ENCODE results near the gene MICAL3. TPM values are rescaled to one million over a fixed set of nuclear protein-coding genes. Genes with fewer than 3 reads are reported as not detected.

MICAL3 gene
- total RNA-seq, 2 experiments from 2014 or later = 30.3 to 31.4 TPM

GRCh38 chr22:17956630-17957029 is 67.7 kb downstream of the MICAL3 start:
- ChIA-PET CTCF (interaction anchor here (1.6 kb wide), 1 partner anchor 39 kb away, joined by 3 read pairs; no protein-coding TSS in a partner anchor), POLR2A (no interaction called here)
- DNase-seq = no peak
- Mint-ChIP-seq H3K36me3 (ENCODE audit: low read depth) (no peaks in the 10 kb centered on the region), H3K27ac (no peak overlapping the region), H3K4me1 (peaks cover 1% of the 10 kb centered on the region), H3K4me3 (no peak overlapping the region), H3K9me3 (no peaks in the 10 kb centered on the region), H3K27me3 (no peaks in the 10 kb centered on the region)

- Mint-ChIP-seq H3K27me3 (no peaks in the 10 kb centered on the region), H3K9me3 (no peaks in the 10 kb centered on the region)
- CTCF ChIA-PET = interaction anchor here (1.2 kb wide), 1 partner anchor 9 kb away, joined by 3 read pairs; no protein-coding TSS in a partner anchor
Measured at GRCh38 chr22:17955590-17956379, 68.6 kb downstream of the MICAL3 start.

GRCh38 chr22:17954860-17955587 is 69.3 kb downstream of the MICAL3 start:
- no peaks in the 10 kb centered on the region for H3K9me3 Mint-ChIP-seq
- no peak overlapping the region for H3K27ac Mint-ChIP-seq
- no peaks in the 10 kb centered on the region for H3K27me3 Mint-ChIP-seq
- peaks cover 1% of the 10 kb centered on the region for H3K4me1 Mint-ChIP-seq
- POLR2A ChIA-PET = no interaction called here
- DNase-seq = no peak
- H3K4me3 Mint-ChIP-seq = no peak overlapping the region
- H3K36me3 Mint-ChIP-seq (ENCODE audit: low read depth) = no peaks in the 10 kb centered on the region
- CTCF ChIA-PET = interaction anchor here (1.2 kb wide), 1 partner anchor 9 kb away, joined by 3 read pairs; no protein-coding TSS in a partner anchor

More at GRCh38 chr22:17955590-17956379, 68.6 kb downstream of the MICAL3 start:
- Mint-ChIP-seq H3K36me3 (ENCODE audit: low read depth) (no peaks in the 10 kb centered on the region), H3K27ac (no peak overlapping the region), H3K4me3 (no peak overlapping the region), H3K4me1 (peaks cover 1% of the 10 kb centered on the region)
- DNase-seq = no peak
- POLR2A ChIA-PET = no interaction called here

GRCh38 chr22:17954200-17954859 is 70.0 kb downstream of the MICAL3 start:
- CTCF ChIA-PET = no interaction called here
- no peaks in the 10 kb centered on the region for H3K9me3 Mint-ChIP-seq
- DNase-seq = no peak
- no peak overlapping the region for H3K27ac Mint-ChIP-seq
- H3K4me1 Mint-ChIP-seq = peaks cover 1% of the 10 kb centered on the region
- H3K36me3 Mint-ChIP-seq (ENCODE audit: low read depth) = no peaks in the 10 kb centered on the region
- POLR2A ChIA-PET = no interaction called here
- H3K4me3 Mint-ChIP-seq = no peak overlapping the region
- no peaks in the 10 kb centered on the region for H3K27me3 Mint-ChIP-seq

GRCh38 chr22:17953147-17953546 is 71.2 kb downstream of the MICAL3 start:
- DNase-seq = no peak
- H3K36me3 Mint-ChIP-seq (ENCODE audit: low read depth) = no peaks in the 10 kb centered on the region
- H3K27me3 Mint-ChIP-seq = no peaks in the 10 kb centered on the region
- peaks cover 1% of the 10 kb centered on the region for H3K4me1 Mint-ChIP-seq
- ChIA-PET CTCF (no interaction called here), POLR2A (no interaction called here)
- H3K4me3 Mint-ChIP-seq = no peak overlapping the region
- H3K9me3 Mint-ChIP-seq = no peaks in the 10 kb centered on the region
- no peak overlapping the region for H3K27ac Mint-ChIP-seq

GRCh38 chr22:17952273-17952801 is 72.0 kb downstream of the MICAL3 start:
- Mint-ChIP-seq H3K4me1 (no peaks in the 10 kb centered on the region), H3K27me3 (no peaks in the 10 kb centered on the region), H3K9me3 (no peaks in the 10 kb centered on the region), H3K36me3 (ENCODE audit: low read depth) (no peaks in the 10 kb centered on the region), H3K4me3 (no peak overlapping the region), H3K27ac (no peak overlapping the region)
- ChIA-PET CTCF (no interaction called here), POLR2A (no interaction called here)
- DNase-seq = no peak

GRCh38 chr22:17951315-17951714 is 73.0 kb downstream of the MICAL3 start:
- no peak for DNase-seq
- no peak overlapping the region for H3K4me3 Mint-ChIP-seq
- CTCF ChIA-PET = no interaction called here
- no peaks in the 10 kb centered on the region for H3K36me3 Mint-ChIP-seq (ENCODE audit: low read depth)
- H3K4me1 Mint-ChIP-seq = no peaks in the 10 kb centered on the region
- H3K27me3 Mint-ChIP-seq = no peaks in the 10 kb centered on the region
- H3K27ac Mint-ChIP-seq = no peak overlapping the region
- H3K9me3 Mint-ChIP-seq = no peaks in the 10 kb centered on the region
- POLR2A ChIA-PET = no interaction called here

- ChIA-PET CTCF (no interaction called here), POLR2A (no interaction called here)
- no peak for DNase-seq
- H3K36me3 Mint-ChIP-seq (ENCODE audit: low read depth) = no peaks in the 10 kb centered on the region
- H3K9me3 Mint-ChIP-seq = no peaks in the 10 kb centered on the region
- no peak overlapping the region for H3K4me3 Mint-ChIP-seq
- H3K4me1 Mint-ChIP-seq = no peaks in the 10 kb centered on the region
- H3K27ac Mint-ChIP-seq = no peak overlapping the region
- no peaks in the 10 kb centered on the region for H3K27me3 Mint-ChIP-seq
Measured at GRCh38 chr22:17950651-17951214, 73.6 kb downstream of the MICAL3 start.

GRCh38 chr22:17949642-17950473 is 74.5 kb downstream of the MICAL3 start:
- Mint-ChIP-seq H3K4me1 (no peaks in the 10 kb centered on the region), H3K4me3 (no peak overlapping the region), H3K36me3 (ENCODE audit: low read depth) (no peaks in the 10 kb centered on the region), H3K27me3 (no peaks in the 10 kb centered on the region), H3K27ac (no peak overlapping the region), H3K9me3 (no peaks in the 10 kb centered on the region)
- ChIA-PET CTCF (no interaction called here), POLR2A (interaction anchor here (0.8 kb wide), 1 partner anchor 13 kb away, joined by 3 read pairs; no protein-coding TSS in a partner anchor)
- DNase-seq = no peak

- H3K4me3 Mint-ChIP-seq = no peak overlapping the region
- no peaks in the 10 kb centered on the region for H3K9me3 Mint-ChIP-seq
- no peaks in the 10 kb centered on the region for H3K36me3 Mint-ChIP-seq (ENCODE audit: low read depth)
- no peaks in the 10 kb centered on the region for H3K4me1 Mint-ChIP-seq
- POLR2A ChIA-PET = no interaction called here
- H3K27ac Mint-ChIP-seq = no peak overlapping the region
- DNase-seq = no peak
- CTCF ChIA-PET = interaction anchor here (0.6 kb wide), 1 partner anchor 119 kb away, joined by 3 read pairs; no protein-coding TSS in a partner anchor
- no peaks in the 10 kb centered on the region for H3K27me3 Mint-ChIP-seq
Measured at GRCh38 chr22:17948101-17948500, 76.3 kb downstream of the MICAL3 start.

GRCh38 chr22:17946662-17947367 is 77.5 kb downstream of the MICAL3 start:
- H3K27ac Mint-ChIP-seq = no peak overlapping the region
- DNase-seq = no peak
- H3K36me3 Mint-ChIP-seq (ENCODE audit: low read depth) = no peaks in the 10 kb centered on the region
- POLR2A ChIA-PET = no interaction called here
- no peak overlapping the region for H3K4me3 Mint-ChIP-seq
- CTCF ChIA-PET = no interaction called here
- no peaks in the 10 kb centered on the region for H3K9me3 Mint-ChIP-seq
- H3K27me3 Mint-ChIP-seq = no peaks in the 10 kb centered on the region
- no peaks in the 10 kb centered on the region for H3K4me1 Mint-ChIP-seq
